Stimulated activated memory B cell treated with anti-CD40 and anti-IgM and Interleukin-4, amounts not matched to agents 10 μg/mL and 1 μg/mL and 100 μg/mL, for 72 hours (primary cell): ENCODE measurements around the gene ATP2B3.

Experiments
- ATAC-seq: fragments of 150-1000 bp; cut with Tn5 transposase; 2 replicates; pipeline ENCODE4 v1.10.0; 2021
- H3K27ac Mint-ChIP-seq: one replicate; pipeline ENCODE4 v1.8.0; 2022; ENCODE audit warnings: mild to moderate bottlenecking, mixed read lengths
- H3K27me3 Mint-ChIP-seq: one replicate; pipeline ENCODE4 v1.8.0; 2022; ENCODE audit warnings: mixed read lengths
- H3K36me3 Mint-ChIP-seq: one replicate; pipeline ENCODE4 v1.8.0; 2022; ENCODE audit warnings: mixed read lengths
- H3K4me1 Mint-ChIP-seq: one replicate; pipeline ENCODE4 v1.8.0; 2022; ENCODE audit warnings: mixed read lengths
- H3K4me3 Mint-ChIP-seq: one replicate; pipeline ENCODE4 v1.8.0; 2022; ENCODE audit warnings: mild to moderate bottlenecking, moderate library complexity, mixed read lengths
- H3K9me3 Mint-ChIP-seq: one replicate; pipeline ENCODE4 v1.8.0; 2022; ENCODE audit warnings: mixed read lengths

The ATP2B3 gene

DNA sequence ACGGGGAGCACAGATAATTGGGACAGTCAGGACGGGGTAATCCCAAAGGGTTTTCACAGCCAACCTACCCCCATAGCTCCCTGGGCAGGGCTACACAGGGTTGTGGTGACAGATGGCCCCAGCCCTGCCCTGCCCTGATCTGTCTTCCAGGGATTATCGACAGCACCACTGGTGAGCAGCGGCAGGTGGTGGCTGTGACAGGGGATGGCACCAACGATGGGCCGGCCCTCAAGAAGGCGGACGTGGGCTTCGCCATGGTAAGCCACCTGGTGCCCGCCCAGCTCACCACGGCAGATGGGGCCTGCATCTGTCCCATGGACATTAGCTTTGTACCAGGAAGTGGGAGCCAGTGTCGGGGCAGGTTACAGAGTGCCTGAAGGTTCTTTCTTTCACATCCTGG lies 39.3 kb downstream of the ATP2B3 start:
- Mint-ChIP-seq H3K27ac (no peak overlapping the region), H3K36me3 (no peaks in the 10 kb centered on the region), H3K4me1 (peaks cover 10% of the 10 kb centered on the region), H3K27me3 (peaks cover 41% of the 10 kb centered on the region), H3K4me3 (no peak overlapping the region), H3K9me3 (no peaks in the 10 kb centered on the region)
- ATAC-seq, result no peak

- H3K4me3 Mint-ChIP-seq, result no peak overlapping the region
- H3K9me3 Mint-ChIP-seq, result no peaks in the 10 kb centered on the region
- H3K27ac Mint-ChIP-seq, result no peak overlapping the region
- H3K36me3 Mint-ChIP-seq, result no peaks in the 10 kb centered on the region
- H3K27me3 Mint-ChIP-seq, result peaks cover 35% of the 10 kb centered on the region
- peaks cover 10% of the 10 kb centered on the region for H3K4me1 Mint-ChIP-seq
- ATAC-seq, result no peak
These were observed 40.3 kb downstream of the ATP2B3 start for GRCh38 chrX:153557618-153558355.

- Mint-ChIP-seq H3K27ac (no peak overlapping the region), H3K4me3 (no peak overlapping the region), H3K27me3 (peaks cover 19% of the 10 kb centered on the region), H3K9me3 (no peaks in the 10 kb centered on the region), H3K36me3 (no peaks in the 10 kb centered on the region), H3K4me1 (peaks cover 13% of the 10 kb centered on the region)
- ATAC-seq, result no peak
These were observed 42.6 kb downstream of the ATP2B3 start for GRCh38 chrX:153560000-153560399.

DNA sequence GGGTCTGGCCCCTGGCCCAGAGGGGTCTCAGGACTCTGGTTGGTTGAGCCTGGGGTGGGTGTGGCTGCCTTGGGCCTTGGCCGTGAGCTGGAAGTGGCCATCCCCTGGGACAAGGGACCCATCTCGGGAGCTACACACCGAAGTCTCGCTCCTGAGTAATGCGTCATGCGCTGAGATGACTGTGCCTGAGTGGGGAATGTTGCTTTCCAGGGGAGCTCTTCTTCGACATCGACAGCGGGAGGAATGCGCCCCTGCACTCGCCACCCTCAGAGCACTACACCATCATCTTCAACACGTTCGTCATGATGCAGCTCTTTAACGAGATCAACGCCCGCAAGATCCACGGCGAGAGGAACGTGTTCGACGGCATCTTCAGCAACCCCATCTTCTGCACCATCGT lies 43.0 kb downstream of the ATP2B3 start:
- peaks cover 15% of the 10 kb centered on the region for H3K27me3 Mint-ChIP-seq
- no peak for ATAC-seq
- no peaks in the 10 kb centered on the region for H3K9me3 Mint-ChIP-seq
- H3K4me1 Mint-ChIP-seq, result peaks cover 10% of the 10 kb centered on the region
- no peak overlapping the region for H3K4me3 Mint-ChIP-seq
- H3K27ac Mint-ChIP-seq, result no peak overlapping the region
- H3K36me3 Mint-ChIP-seq, result no peaks in the 10 kb centered on the region

DNA sequence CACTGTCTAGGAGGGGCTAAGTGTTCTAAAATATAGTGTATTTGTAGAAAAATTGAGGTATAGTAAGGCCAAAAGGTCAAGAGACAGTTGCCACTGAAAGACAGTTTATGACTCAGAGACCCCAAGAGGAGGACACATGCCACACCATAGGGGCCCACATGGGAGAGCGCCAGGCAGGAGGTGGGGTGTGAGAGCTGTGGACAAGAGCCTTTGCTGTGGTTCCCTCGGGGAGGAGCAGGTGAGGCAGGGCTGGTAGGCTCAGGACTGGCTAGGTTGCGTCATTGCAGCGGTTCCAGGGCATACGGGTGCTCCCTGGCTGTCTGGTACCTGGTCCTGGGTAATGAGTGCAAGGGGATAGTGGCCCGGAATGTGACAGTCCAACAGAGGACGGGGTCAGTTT lies 43.9 kb downstream of the ATP2B3 start:
- peaks cover 8% of the 10 kb centered on the region for H3K4me1 Mint-ChIP-seq
- H3K27me3 Mint-ChIP-seq, result peaks cover 15% of the 10 kb centered on the region
- no peak overlapping the region for H3K27ac Mint-ChIP-seq
- H3K9me3 Mint-ChIP-seq, result no peaks in the 10 kb centered on the region
- H3K4me3 Mint-ChIP-seq, result no peak overlapping the region
- ATAC-seq, result no peak
- H3K36me3 Mint-ChIP-seq, result no peaks in the 10 kb centered on the region

DNA sequence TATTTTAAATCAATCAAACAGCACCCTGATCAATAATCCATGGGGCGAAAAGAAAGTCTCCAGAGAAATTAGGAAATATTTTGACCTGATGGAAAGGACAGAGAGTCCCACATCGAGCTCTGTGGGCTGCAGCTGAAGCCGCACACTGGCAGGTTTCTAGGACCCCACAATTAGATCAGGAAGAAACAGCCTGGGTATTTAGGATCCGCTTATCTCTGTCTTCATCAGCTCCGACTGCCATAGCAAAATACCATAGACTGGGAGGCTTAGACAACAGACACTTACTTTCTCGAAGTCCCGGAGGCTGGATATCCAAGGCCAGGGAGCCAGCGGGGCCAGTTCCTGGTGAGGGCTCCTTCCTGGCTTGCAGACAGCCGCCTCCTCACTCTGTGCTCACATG lies 45.1 kb downstream of the ATP2B3 start:
- Mint-ChIP-seq H3K36me3 (no peaks in the 10 kb centered on the region), H3K9me3 (no peaks in the 10 kb centered on the region), H3K27me3 (peaks cover 23% of the 10 kb centered on the region), H3K4me1 (peaks cover 8% of the 10 kb centered on the region), H3K27ac (no peak overlapping the region), H3K4me3 (no peak overlapping the region)
- no peak for ATAC-seq

DNA sequence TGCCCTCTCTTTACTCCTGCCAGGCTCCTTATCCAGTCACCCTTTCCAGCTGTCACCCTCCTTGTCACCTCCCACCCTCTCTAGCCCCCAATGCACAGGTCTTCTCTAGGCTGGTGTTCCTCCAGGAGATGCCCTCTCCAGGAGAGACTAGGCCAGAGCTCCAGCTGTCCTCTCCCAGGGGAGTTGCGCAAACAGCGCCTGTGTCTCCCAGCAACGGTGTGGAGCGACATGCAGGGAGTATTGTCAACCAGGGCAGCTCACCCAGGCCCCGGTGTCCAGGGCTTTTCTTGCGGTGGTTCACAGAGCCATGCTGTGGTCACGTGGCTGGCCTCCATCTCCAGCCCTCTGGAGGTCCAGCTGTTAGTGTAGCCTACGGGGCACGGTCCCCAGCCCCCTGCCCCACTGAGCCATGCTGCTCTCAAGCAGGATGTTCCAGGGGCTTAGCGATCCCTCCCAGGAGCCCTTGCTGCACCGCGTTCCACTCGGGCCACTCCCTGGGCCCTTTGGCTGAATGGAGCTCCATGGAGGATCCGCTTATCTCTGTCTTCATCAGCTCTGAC lies 46.7 kb downstream of the ATP2B3 start:
- H3K27ac Mint-ChIP-seq, result no peak overlapping the region
- H3K27me3 Mint-ChIP-seq, result peaks cover 23% of the 10 kb centered on the region
- ATAC-seq, result no peak
- H3K9me3 Mint-ChIP-seq, result no peaks in the 10 kb centered on the region
- peaks cover 8% of the 10 kb centered on the region for H3K4me1 Mint-ChIP-seq
- no peak overlapping the region for H3K4me3 Mint-ChIP-seq
- H3K36me3 Mint-ChIP-seq, result no peaks in the 10 kb centered on the region

DNA sequence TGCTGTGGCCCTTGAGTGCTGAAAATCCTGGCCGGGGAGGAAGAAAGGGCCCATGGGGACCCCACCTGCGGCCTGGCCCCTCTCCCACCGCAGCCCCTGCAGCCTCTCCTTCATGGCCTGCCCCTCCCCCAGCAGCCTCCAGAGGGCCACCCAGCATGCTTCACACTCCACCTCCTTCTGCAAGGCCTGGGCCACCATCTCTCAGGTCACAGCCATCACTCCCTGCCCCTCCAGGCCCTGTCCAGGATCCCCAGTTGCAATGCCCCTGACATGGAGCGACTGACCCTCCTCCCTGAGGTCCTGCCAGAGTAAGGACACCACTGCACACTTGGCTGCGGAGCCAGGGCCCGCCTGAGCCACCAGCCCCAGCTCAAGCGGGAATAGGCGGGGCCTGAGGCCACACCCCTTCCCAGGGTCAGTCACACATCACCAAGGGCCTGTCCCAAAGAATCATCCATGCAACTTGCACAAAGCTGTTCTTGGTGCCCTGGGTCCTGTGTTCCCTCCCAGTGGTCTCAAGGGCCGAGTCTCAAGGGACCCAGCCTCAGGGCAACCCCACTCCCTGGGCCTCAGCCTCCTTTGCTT lies 48.6 kb downstream of the ATP2B3 start:
- no peak for ATAC-seq
- Mint-ChIP-seq H3K4me3 (no peak overlapping the region), H3K27ac (peak overlapping the region; percentile 51), H3K9me3 (no peaks in the 10 kb centered on the region), H3K36me3 (no peaks in the 10 kb centered on the region), H3K27me3 (peaks cover 20% of the 10 kb centered on the region), H3K4me1 (peaks cover 8% of the 10 kb centered on the region)

DNA sequence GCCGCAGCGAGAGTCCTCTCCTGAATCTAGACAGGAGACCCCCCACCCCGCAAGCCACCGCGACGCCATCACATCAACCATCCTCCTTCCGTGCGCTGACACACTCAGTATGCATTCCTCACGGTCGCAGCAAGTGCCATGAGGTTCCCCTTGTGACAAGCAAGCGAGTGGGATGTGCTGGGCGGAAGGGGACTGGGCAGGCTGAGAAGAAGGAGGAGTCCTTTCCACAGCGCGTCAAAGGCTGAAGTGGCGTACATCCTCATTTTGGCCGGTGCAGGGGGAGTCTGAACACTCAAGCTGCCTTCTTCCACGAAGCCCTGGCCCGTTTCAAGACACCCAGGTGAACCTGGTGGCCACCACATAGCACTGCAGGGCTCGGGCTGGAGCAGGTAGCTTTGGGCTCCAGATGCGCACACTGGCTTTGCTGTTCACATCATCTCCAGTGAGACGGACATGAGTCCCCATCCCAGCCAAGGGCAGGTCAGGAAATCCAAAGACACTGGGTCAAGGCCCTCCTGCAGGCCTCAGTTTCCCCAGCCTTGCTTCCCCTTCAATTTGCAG lies 51.1 kb downstream of the ATP2B3 start:
- no peaks in the 10 kb centered on the region for H3K9me3 Mint-ChIP-seq
- ATAC-seq, result no peak
- peaks cover 22% of the 10 kb centered on the region for H3K27me3 Mint-ChIP-seq
- H3K4me1 Mint-ChIP-seq, result peaks cover 4% of the 10 kb centered on the region
- no peak overlapping the region for H3K4me3 Mint-ChIP-seq
- H3K27ac Mint-ChIP-seq, result no peak overlapping the region
- H3K36me3 Mint-ChIP-seq, result no peaks in the 10 kb centered on the region

GRCh38 chrX:153569475-153569874 lies 52.0 kb downstream of the ATP2B3 start:
- peaks cover 10% of the 10 kb centered on the region for H3K4me1 Mint-ChIP-seq
- H3K27me3 Mint-ChIP-seq, result peaks cover 22% of the 10 kb centered on the region
- no peaks in the 10 kb centered on the region for H3K9me3 Mint-ChIP-seq
- ATAC-seq, result no peak
- no peak overlapping the region for H3K4me3 Mint-ChIP-seq
- H3K27ac Mint-ChIP-seq, result no peak overlapping the region
- no peaks in the 10 kb centered on the region for H3K36me3 Mint-ChIP-seq

DNA sequence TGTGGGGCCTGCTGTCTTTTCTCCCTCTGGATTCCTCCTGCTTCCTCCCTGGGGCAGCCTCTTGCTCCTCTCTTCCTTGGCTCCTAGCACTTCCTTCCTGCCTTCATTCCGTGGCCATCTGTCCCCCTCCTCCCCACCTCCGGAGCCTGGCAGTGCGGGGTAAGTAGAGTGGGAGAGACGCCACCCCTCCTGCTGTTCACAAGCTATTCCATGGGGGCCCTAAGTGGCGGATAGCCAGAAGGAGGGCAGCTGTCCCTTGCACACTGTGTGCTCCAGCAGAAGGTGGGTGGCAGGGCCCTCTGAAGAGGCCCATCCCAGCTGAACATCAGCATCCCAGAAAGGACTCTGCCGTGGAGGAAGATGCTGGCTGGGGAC lies 54.1 kb downstream of the ATP2B3 start:
- no peaks in the 10 kb centered on the region for H3K36me3 Mint-ChIP-seq
- H3K4me3 Mint-ChIP-seq, result no peak overlapping the region

GRCh38 chrX:153572601-153573000 lies 55.2 kb downstream of the ATP2B3 start:
- no peak overlapping the region for H3K27ac Mint-ChIP-seq
- H3K27me3 Mint-ChIP-seq, result peaks cover 10% of the 10 kb centered on the region
- no peak overlapping the region for H3K4me3 Mint-ChIP-seq
- H3K4me1 Mint-ChIP-seq, result peaks cover 21% of the 10 kb centered on the region
- no peak for ATAC-seq
- no peaks in the 10 kb centered on the region for H3K9me3 Mint-ChIP-seq
- H3K36me3 Mint-ChIP-seq, result no peaks in the 10 kb centered on the region

More for the DNA sequence above, 54.1 kb downstream of the ATP2B3 start:
- Mint-ChIP-seq H3K9me3 (no peaks in the 10 kb centered on the region), H3K4me1 (peaks cover 21% of the 10 kb centered on the region), H3K27me3 (peaks cover 16% of the 10 kb centered on the region), H3K27ac (peak overlapping the region; percentile 12)
- ATAC-seq, result no peak

DNA sequence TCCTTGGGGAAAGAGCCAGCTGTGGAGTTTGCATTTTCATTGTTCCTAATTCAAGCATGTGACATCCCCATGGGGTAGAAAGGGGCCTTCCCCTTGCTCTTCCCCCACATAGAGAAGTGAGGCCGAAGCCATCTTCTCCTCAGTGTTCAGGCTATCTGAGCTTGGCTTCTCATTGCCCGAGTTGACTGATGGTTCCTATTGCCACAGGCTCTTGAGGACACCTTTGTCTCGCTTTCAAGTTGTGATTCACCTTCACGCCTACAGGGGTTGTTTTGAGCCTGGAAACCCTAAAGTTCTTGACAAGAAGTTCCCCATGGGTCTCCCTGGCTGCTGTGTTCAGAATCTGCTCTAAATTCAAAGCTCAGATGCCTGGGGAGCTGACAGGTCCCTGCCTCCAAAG lies 56.5 kb downstream of the ATP2B3 start:
- no peak overlapping the region for H3K4me3 Mint-ChIP-seq
- H3K27me3 Mint-ChIP-seq, result peaks cover 10% of the 10 kb centered on the region
- H3K27ac Mint-ChIP-seq, result peak overlapping the region; percentile 49
- H3K4me1 Mint-ChIP-seq, result peaks cover 21% of the 10 kb centered on the region
- no peaks in the 10 kb centered on the region for H3K36me3 Mint-ChIP-seq
- H3K9me3 Mint-ChIP-seq, result no peaks in the 10 kb centered on the region
- ATAC-seq, result peak; percentile 91

DNA sequence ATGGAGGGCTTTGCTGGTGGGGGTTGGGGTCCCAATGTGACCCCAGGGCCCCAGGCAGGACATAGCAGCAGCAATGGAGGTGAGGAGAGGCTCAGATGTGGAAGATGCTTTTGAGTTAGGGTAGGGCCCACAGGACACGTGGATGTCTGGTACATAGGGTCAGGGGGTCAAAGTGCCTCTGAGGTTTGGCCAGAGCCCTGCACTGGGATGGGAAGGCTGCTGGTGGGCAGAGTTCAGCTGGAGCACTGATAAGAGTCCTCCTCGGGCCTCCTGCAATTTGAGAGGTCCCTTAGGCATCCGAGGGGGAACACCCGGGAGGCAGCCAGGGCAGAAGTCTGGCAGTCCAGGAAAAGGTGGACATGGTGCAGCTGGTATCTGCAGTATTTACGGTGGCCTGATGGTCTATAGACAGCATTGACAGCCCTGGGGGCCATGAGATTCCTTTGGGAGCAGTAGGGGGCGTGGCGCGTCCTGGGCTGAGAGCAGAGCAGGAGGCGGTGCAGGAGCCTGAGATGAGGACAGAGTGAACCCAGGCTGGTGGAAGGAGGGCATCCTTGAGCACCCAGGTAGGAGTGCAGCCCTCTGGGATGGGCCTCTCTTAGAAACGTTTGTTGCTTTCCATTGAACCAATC lies 58.9 kb downstream of the ATP2B3 start:
- H3K4me1 Mint-ChIP-seq, result peaks cover 27% of the 10 kb centered on the region
- no peak for ATAC-seq
- H3K9me3 Mint-ChIP-seq, result no peaks in the 10 kb centered on the region
- no peaks in the 10 kb centered on the region for H3K36me3 Mint-ChIP-seq
- H3K27me3 Mint-ChIP-seq, result peaks cover 5% of the 10 kb centered on the region
- H3K4me3 Mint-ChIP-seq, result no peak overlapping the region
- H3K27ac Mint-ChIP-seq, result no peak overlapping the region

DNA sequence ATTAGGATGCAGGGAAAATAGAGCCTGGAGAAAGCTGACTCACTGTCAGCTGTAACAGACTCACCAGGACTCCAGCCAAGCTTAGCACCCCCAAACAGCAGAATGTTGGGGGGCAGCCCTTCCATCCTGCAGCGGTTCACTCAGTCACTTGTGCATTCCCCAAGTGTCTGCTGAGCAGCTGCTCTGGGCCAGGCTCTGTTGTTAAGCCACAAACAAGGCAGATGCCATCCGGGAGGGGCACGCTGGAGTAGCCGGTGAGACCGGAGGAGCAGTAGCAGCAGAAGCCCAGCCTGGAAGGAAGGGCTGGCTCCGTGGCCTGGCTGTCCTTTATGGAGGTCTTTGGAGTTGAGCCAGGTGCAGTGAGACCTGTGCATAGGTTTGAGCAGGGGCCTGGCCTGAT lies 59.5 kb downstream of the ATP2B3 start:
- no peak for ATAC-seq
- Mint-ChIP-seq H3K27me3 (no peaks in the 10 kb centered on the region), H3K4me3 (no peak overlapping the region), H3K27ac (no peak overlapping the region), H3K4me1 (peaks cover 27% of the 10 kb centered on the region), H3K9me3 (no peaks in the 10 kb centered on the region), H3K36me3 (no peaks in the 10 kb centered on the region)
